Measurements from ENCODE around the gene AIFM3.

AIFM3 gene

DNA sequence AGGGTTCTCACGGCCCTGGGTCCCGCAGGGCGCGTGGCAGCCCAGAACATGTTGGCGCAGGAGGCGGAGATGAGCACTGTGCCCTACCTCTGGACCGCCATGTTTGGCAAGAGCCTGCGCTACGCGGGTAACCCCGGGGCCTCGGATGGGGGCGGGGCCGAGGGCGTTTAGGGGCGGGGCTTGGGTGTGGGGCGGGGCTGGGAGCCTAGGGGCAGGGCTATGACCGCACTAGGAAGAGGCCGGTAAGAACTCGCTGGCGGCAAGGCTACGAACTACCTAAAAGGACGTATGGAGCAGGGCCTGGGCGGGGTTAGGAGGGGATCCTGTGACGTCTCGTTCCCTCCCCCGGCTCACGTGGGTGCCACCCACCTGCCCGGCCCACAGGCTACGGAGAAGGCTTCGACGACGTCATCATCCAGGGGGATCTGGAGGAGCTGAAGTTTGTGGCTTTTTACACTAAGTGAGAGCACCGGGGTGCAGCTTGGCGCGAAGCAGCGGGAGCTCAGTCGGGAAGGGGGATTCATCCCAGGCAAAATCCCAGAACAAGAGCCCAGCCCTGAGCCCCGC is 12.3 kb downstream of the AIFM3 start:
- TF ChIP-seq TCF4 (CRISPR knock-in tag; IDR thresholded peaks at IDR 0.05; ENCODE audit: borderline replicate concordance) (no peak), ARNTL (CRISPR knock-in tag; IDR thresholded peaks at IDR 0.05; ENCODE audit: borderline replicate concordance, low read depth) (no peak), GLIS3 (CRISPR knock-in tag; IDR thresholded peaks at IDR 0.05) (no peak), OSR1 (CRISPR knock-in tag; IDR thresholded peaks at IDR 0.05) (no peak), TOX (CRISPR knock-in tag; IDR thresholded peaks at IDR 0.05; ENCODE audit: borderline replicate concordance) (no peak), PPARA (CRISPR knock-in tag; IDR thresholded peaks at IDR 0.05; ENCODE audit: borderline replicate concordance) (no peak), ZFP30 (CRISPR knock-in tag; IDR thresholded peaks at IDR 0.05) (no peak), ISL1 (CRISPR knock-in tag; IDR thresholded peaks at IDR 0.05) (no peak), BACH2 (CRISPR knock-in tag; IDR thresholded peaks at IDR 0.05; ENCODE audit: borderline replicate concordance) (no peak)
- TF ChIP-seq, protein P1, sequence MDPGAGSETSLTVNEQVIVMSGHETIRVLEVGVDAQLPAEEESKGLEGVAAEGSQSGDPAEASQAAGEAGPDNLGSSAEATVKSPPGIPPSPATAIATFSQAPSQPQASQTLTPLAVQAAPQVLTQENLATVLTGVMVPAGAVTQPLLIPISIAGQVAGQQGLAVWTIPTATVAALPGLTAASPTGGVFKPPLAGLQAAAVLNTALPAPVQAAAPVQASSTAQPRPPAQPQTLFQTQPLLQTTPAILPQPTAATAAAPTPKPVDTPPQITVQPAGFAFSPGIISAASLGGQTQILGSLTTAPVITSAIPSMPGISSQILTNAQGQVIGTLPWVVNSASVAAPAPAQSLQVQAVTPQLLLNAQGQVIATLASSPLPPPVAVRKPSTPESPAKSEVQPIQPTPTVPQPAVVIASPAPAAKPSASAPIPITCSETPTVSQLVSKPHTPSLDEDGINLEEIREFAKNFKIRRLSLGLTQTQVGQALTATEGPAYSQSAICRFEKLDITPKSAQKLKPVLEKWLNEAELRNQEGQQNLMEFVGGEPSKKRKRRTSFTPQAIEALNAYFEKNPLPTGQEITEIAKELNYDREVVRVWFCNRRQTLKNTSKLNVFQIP (CRISPR knock-in tag; IDR thresholded peaks at IDR 0.05; ENCODE audit: borderline replicate concordance, low read depth): no peak
- TF ChIP-seq, protein P2, sequence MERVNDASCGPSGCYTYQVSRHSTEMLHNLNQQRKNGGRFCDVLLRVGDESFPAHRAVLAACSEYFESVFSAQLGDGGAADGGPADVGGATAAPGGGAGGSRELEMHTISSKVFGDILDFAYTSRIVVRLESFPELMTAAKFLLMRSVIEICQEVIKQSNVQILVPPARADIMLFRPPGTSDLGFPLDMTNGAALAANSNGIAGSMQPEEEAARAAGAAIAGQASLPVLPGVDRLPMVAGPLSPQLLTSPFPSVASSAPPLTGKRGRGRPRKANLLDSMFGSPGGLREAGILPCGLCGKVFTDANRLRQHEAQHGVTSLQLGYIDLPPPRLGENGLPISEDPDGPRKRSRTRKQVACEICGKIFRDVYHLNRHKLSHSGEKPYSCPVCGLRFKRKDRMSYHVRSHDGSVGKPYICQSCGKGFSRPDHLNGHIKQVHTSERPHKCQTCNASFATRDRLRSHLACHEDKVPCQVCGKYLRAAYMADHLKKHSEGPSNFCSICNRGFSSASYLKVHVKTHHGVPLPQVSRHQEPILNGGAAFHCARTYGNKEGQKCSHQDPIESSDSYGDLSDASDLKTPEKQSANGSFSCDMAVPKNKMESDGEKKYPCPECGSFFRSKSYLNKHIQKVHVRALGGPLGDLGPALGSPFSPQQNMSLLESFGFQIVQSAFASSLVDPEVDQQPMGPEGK (CRISPR knock-in tag; IDR thresholded peaks at IDR 0.05; ENCODE audit: borderline replicate concordance): no peak
- TF ChIP-seq, protein P3, sequence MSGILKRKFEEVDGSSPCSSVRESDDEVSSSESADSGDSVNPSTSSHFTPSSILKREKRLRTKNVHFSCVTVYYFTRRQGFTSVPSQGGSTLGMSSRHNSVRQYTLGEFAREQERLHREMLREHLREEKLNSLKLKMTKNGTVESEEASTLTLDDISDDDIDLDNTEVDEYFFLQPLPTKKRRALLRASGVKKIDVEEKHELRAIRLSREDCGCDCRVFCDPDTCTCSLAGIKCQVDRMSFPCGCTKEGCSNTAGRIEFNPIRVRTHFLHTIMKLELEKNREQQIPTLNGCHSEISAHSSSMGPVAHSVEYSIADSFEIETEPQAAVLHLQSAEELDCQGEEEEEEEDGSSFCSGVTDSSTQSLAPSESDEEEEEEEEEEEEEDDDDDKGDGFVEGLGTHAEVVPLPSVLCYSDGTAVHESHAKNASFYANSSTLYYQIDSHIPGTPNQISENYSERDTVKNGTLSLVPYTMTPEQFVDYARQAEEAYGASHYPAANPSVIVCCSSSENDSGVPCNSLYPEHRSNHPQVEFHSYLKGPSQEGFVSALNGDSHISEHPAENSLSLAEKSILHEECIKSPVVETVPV (CRISPR knock-in tag; IDR thresholded peaks at IDR 0.05): no peak
- no peak for ATAC-seq

DNA sequence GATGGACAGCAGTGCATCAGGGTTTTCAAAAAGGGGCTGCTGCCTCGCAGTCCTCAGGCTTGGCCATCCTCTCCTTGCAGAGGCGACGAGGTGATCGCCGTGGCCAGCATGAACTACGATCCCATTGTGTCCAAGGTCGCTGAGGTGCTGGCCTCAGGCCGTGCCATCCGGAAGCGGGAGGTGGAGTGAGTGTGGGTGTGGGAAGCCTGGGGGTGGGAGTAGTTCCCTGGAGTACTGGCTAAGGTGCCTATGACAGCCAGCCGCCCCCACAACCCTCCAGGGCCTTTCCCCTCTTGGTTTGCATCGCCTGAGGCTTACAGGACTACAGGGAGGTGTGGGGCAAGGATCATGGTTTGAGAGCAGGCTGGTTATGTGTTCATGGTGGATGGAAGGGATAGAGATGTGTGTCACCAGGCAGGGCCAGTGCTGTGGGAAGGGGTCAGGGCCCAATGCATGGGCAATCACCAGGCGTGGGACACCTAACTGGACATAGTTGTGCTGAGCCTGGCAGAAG is 12.9 kb downstream of the AIFM3 start:
- TF ChIP-seq ISL1 (CRISPR knock-in tag; IDR thresholded peaks at IDR 0.05) (no peak), RARB (CRISPR knock-in tag; IDR thresholded peaks at IDR 0.05) (no peak), ZFP30 (CRISPR knock-in tag; IDR thresholded peaks at IDR 0.05) (no peak), ESRRG (CRISPR knock-in tag; IDR thresholded peaks at IDR 0.05) (no peak), ZNF70 (CRISPR knock-in tag; IDR thresholded peaks at IDR 0.05) (no peak), ZC3H10 (CRISPR knock-in tag; IDR thresholded peaks at IDR 0.05) (no peak), ZFP3 (CRISPR knock-in tag; IDR thresholded peaks at IDR 0.05) (no peak), PPARA (CRISPR knock-in tag; IDR thresholded peaks at IDR 0.05; ENCODE audit: borderline replicate concordance) (no peak), CSDC2 (CRISPR knock-in tag; IDR thresholded peaks at IDR 0.05) (no peak), OSR1 (CRISPR knock-in tag; IDR thresholded peaks at IDR 0.05) (no peak), BACH2 (CRISPR knock-in tag; IDR thresholded peaks at IDR 0.05; ENCODE audit: borderline replicate concordance) (no peak), ZNF565 (CRISPR knock-in tag; conservative IDR thresholded peaks at IDR 0.05; ENCODE audit: low read depth) (no peak), SNAI2 (CRISPR knock-in tag; IDR thresholded peaks at IDR 0.05) (no peak), ZNF8 (CRISPR knock-in tag; IDR thresholded peaks at IDR 0.05) (no peak), TCF4 (CRISPR knock-in tag; IDR thresholded peaks at IDR 0.05; ENCODE audit: borderline replicate concordance) (no peak)
- TF ChIP-seq, protein P4, sequence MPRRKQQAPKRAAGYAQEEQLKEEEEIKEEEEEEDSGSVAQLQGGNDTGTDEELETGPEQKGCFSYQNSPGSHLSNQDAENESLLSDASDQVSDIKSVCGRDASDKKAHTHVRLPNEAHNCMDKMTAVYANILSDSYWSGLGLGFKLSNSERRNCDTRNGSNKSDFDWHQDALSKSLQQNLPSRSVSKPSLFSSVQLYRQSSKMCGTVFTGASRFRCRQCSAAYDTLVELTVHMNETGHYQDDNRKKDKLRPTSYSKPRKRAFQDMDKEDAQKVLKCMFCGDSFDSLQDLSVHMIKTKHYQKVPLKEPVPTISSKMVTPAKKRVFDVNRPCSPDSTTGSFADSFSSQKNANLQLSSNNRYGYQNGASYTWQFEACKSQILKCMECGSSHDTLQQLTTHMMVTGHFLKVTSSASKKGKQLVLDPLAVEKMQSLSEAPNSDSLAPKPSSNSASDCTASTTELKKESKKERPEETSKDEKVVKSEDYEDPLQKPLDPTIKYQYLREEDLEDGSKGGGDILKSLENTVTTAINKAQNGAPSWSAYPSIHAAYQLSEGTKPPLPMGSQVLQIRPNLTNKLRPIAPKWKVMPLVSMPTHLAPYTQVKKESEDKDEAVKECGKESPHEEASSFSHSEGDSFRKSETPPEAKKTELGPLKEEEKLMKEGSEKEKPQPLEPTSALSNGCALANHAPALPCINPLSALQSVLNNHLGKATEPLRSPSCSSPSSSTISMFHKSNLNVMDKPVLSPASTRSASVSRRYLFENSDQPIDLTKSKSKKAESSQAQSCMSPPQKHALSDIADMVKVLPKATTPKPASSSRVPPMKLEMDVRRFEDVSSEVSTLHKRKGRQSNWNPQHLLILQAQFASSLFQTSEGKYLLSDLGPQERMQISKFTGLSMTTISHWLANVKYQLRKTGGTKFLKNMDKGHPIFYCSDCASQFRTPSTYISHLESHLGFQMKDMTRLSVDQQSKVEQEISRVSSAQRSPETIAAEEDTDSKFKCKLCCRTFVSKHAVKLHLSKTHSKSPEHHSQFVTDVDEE (CRISPR knock-in tag; IDR thresholded peaks at IDR 0.05): no peak
- TF ChIP-seq, protein P5, sequence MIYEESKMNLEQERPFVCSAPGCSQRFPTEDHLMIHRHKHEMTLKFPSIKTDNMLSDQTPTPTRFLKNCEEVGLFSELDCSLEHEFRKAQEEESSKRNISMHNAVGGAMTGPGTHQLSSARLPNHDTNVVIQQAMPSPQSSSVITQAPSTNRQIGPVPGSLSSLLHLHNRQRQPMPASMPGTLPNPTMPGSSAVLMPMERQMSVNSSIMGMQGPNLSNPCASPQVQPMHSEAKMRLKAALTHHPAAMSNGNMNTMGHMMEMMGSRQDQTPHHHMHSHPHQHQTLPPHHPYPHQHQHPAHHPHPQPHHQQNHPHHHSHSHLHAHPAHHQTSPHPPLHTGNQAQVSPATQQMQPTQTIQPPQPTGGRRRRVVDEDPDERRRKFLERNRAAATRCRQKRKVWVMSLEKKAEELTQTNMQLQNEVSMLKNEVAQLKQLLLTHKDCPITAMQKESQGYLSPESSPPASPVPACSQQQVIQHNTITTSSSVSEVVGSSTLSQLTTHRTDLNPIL (CRISPR knock-in tag; IDR thresholded peaks at IDR 0.05; ENCODE audit: low read depth): no peak
- TF ChIP-seq, protein P3 (CRISPR knock-in tag; IDR thresholded peaks at IDR 0.05): no peak
- TF ChIP-seq, protein P1 (CRISPR knock-in tag; IDR thresholded peaks at IDR 0.05; ENCODE audit: borderline replicate concordance, low read depth): no peak
- no peak for ATAC-seq

All from SK-N-SH treated with all-trans-retinoic acid at 6 μM for 48 hours (cell line).